ENCODE results near the gene HYLS1.
A peak's percentile ranks its signal among the peaks of the same experiment; 100 is the strongest.

HYLS1 gene

GRCh38 chr11:125933030-125933813 is 45.8 kb downstream of the HYLS1 start:
- no peak overlapping the region for H3K4me3 ChIP-seq (ENCODE audit: control insufficient read depth, low read depth, low read length)
- DNase-seq (ENCODE audit: low read depth): no peak
- TF ChIP-seq CTCF (conservative IDR thresholded peaks at IDR 0.05; ENCODE audit: control insufficient read depth, insufficient read depth, low read depth, low read length): no peak

GRCh38 chr11:125934473-125934872 is 47.0 kb downstream of the HYLS1 start:
- H3K4me3 ChIP-seq (ENCODE audit: control insufficient read depth, low read depth, low read length): no peak overlapping the region
- TF ChIP-seq CTCF (conservative IDR thresholded peaks at IDR 0.05; ENCODE audit: control insufficient read depth, insufficient read depth, low read depth, low read length): no peak
- no peak for DNase-seq (ENCODE audit: low read depth)

- no peak for DNase-seq (ENCODE audit: low read depth)
- no peak overlapping the region for H3K4me3 ChIP-seq (ENCODE audit: control insufficient read depth, low read depth, low read length)
- TF ChIP-seq CTCF (conservative IDR thresholded peaks at IDR 0.05; ENCODE audit: control insufficient read depth, insufficient read depth, low read depth, low read length): no peak
These were observed 47.6 kb downstream of the HYLS1 start for GRCh38 chr11:125935056-125935455.

- no peak overlapping the region for H3K4me3 ChIP-seq (ENCODE audit: control insufficient read depth, low read depth, low read length)
- DNase-seq (ENCODE audit: low read depth): peak; percentile 45
These were observed 48.2 kb downstream of the HYLS1 start for GRCh38 chr11:125935618-125936199.

GRCh38 chr11:125938418-125938817 is 51.0 kb downstream of the HYLS1 start:
- no peak for TF ChIP-seq CTCF (conservative IDR thresholded peaks at IDR 0.05; ENCODE audit: control insufficient read depth, insufficient read depth, low read depth, low read length)
- no peak for DNase-seq (ENCODE audit: low read depth)
- H3K4me3 ChIP-seq (ENCODE audit: control insufficient read depth, low read depth, low read length): no peak overlapping the region

More at GRCh38 chr11:125935618-125936199, 48.2 kb downstream of the HYLS1 start:
- TF ChIP-seq CTCF (conservative IDR thresholded peaks at IDR 0.05; ENCODE audit: control insufficient read depth, insufficient read depth, low read depth, low read length): no peak

GRCh38 chr11:125939081-125939521 is 51.6 kb downstream of the HYLS1 start:
- TF ChIP-seq CTCF (conservative IDR thresholded peaks at IDR 0.05; ENCODE audit: control insufficient read depth, insufficient read depth, low read depth, low read length): no peak
- DNase-seq (ENCODE audit: low read depth): no peak
- no peak overlapping the region for H3K4me3 ChIP-seq (ENCODE audit: control insufficient read depth, low read depth, low read length)

Measured in fibroblast of mammary gland (primary cell).